HG02588 (cell line): ENCODE data around the gene ZNF831.

ENCODE experiments used
- ATAC-seq: cut with Tn5 transposase; IDR thresholded peaks from one replicate; pipeline ENCODE4 v1.9.1; 2021; ENCODE audit warnings: mild to moderate bottlenecking, moderate library complexity; ENCODE audit not compliant: unreplicated experiment

ZNF831 gene

DNA sequence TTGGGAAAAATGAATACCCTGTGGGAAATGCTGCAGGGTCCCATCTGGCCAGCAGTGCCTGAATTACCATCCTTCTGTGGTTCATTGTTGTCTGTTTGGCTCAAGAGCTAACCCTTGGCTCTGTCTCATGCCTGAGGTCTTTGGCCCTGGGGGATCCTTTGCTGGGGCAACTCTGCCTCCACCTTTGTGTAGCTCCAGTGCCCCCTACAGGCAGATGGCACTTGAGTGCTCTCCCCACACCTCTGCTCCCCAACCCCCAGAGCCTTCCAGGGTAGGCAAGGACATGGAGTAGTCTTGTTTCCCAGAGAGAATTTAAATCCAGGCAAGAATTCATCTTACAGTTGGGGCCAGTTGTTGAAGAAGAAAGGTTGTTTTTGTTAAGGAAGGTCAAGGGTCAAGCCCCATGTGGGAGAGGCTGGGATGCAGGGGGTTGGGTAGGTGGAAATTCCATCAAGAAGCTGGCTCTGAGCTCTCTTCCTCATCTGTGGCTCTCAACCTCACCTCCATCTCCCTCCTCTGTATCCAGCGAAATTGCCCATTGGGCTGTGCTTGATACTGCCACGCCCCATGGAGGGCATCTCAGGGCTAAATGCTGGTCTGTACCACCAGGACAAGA lies 44.2 kb downstream of the ZNF831 start:
- no peak for ATAC-seq

DNA sequence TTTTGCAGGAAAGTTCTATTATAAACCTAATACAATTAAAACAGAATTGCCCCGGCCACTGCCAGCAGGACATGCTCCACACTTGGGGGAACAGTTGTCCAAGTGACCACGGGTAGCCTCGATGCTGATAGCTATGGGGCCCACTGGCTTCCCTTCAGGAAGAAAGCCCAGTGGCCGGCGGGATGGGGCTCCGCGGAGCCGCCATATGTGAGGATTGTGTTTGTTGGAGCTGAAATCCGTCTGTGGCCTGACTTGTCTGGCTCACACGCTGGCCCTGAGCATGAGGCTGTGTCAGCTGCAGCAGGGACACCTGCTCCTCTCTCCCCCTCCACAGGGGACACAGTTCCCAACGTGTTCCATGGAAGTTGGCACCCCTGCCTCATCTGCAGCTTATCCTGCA lies 46.6 kb downstream of the ZNF831 start:
- ATAC-seq = no peak

DNA sequence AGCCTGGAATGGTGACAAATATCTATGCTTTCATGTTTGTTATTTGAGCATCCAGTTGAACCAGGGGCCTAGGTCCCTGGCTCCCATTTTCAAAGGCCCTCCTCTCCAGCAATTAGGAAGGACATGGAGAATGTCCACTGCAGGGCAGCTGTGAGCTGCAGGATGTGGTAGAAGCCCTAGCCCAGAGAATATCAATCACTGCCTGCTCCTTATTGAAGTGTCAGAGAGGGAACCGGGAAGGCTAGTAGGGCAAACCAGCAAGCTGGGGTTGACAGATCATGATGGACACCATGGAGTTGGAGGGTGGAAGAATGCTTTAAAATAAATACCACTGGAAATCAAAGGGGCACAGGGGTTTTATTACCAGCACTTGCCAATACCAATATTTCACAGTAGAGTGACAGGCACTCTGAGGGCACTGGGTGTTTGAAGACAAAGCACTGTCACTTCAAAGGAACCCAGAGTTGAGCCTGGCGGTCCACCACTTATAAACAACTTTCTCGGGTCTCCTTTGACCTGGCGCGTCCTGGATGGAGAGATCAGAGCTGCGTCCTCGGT lies 47.7 kb downstream of the ZNF831 start:
- no peak for ATAC-seq

DNA sequence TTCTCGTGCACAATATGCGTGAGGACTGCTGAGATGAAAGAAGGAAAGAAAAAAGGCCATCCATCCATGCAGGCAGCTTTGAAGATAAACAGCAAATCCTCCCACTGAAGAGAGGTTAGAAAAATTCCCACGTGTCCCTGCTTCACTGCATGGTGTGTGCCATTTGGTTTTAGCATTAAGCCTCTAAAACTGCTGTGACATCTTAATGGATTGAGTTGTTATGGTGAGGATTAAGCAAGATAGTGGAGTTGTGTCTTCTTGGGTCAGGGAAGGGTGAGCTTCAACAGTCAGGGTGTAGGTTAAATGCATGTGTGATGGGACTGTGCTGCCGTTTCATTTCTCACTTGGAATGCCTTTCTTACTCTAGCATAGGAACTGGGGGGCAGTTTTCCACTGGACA lies 50.5 kb downstream of the ZNF831 start:
- no peak for ATAC-seq

DNA sequence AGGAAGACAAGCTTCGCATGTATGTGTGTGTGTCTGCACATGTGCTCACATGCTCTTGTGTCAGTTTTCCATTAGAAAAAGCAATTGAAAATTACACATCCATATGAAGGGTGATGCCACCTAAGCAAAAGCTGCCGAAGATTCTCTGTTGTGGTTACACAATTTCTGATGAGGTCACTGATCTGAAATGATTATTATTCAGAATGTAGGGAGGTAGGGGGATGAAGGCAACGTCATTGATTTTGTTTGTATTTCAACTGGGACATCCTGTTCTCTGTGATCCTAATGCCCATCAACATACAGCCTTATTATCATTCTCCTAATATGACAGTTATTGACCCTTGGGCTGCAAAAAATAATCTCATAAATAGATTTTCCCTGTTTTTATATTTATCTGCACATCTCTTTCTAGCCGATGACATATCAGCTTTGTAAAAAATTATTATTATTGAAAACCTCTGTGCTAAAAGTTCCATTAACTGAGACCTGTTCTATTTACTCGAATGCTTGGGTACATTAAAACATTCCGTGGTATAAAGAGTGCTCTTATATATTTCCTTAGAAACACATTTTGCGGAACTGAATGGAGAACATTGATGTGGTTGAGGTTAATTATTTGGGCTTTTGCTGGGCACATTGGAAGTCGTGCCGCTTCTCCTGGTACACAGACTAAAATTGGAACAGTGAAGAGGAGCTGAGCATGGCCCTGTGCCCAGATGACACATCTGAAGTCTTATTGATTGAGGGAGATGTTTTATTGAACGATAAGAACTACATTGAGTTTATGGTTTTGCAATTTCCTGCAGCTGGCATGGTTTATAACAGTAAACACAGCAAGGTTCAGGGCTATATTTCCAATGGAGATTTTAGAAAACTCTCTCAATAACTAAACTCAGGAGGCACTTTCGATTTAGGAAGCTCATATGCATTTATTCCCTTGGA lies 51.3 kb downstream of the ZNF831 start:
- no peak for ATAC-seq

DNA sequence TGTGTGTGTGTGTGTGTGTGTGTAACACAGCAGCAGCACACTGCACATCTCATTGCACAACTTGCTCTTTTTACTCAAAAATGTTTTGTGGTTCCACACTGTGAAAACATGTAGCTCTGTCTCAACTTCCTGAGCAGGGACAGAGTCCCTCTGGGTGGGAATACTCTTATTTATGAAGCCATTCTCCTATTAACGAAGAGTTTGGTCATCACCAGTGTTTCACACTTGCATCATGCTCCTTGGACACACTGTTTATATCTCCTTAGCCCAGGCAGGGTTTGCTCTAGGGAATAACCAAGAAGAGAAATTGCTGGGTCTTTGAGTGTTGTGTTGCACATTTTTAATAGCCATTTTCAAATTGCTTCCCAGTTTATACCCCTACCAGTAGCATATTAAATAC lies 53.6 kb downstream of the ZNF831 start:
- ATAC-seq = no peak

DNA sequence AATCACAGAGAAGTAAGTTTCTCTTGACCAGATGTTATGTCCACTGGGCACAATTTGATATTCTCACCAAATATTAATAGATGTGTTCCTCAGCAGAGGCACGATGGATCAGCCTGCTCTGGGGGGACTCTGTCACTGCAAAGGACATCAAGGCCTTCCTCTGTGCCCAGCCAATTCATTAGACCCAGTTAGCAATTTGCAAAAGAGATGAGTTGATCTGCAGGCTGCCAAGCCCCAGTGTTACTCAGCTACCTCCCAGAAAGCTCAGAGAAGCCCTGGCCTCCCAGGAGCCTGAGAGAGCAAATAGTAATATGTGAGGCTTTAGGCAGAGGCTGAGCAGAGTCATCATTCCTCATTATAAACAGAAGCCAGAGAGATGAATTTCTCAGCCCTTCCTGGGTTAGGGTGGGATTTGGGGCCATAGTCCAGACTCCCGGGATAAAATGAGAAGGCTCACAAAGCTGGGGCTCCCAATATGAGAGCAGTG lies 54.2 kb downstream of the ZNF831 start:
- ATAC-seq = no peak

DNA sequence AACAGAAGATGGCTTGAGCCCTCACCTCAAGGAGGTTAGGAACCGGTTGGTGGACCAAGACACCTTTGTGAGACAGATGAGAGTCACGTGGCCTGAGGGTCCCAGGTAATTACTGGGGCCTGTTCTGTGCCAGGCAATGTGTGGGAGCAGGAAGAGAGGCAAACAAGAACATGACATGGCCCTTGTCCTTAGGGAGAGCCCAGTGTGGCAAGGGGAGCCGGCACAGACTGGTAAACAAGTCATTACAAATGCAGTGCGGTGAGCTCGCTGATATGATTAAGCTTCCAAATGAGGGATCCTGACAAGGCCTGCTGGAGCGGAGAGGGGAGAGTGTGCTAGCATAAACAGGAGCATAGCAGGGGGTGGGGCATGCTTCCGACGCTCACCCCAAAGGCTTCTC lies 55.6 kb downstream of the ZNF831 start:
- ATAC-seq = no peak

DNA sequence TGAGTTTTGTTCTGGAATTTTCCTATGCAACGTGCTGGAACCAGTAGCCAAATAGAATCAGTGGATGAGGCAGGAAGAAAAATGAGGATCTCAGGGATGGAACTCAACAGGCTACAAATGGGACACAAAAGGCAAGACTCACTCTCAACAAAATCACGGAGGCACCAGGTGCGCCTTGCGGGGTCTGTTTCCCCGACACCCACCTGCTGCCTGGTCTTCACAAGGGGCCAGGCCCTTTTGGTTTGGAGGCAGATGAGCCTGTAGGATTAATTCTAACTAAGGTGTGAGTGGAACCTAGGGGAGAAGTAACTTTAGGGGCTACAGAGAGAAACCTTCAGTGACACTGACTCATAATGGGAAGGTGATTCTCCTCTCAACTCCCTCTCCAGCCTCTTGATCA lies 56.5 kb downstream of the ZNF831 start:
- ATAC-seq = no peak

DNA sequence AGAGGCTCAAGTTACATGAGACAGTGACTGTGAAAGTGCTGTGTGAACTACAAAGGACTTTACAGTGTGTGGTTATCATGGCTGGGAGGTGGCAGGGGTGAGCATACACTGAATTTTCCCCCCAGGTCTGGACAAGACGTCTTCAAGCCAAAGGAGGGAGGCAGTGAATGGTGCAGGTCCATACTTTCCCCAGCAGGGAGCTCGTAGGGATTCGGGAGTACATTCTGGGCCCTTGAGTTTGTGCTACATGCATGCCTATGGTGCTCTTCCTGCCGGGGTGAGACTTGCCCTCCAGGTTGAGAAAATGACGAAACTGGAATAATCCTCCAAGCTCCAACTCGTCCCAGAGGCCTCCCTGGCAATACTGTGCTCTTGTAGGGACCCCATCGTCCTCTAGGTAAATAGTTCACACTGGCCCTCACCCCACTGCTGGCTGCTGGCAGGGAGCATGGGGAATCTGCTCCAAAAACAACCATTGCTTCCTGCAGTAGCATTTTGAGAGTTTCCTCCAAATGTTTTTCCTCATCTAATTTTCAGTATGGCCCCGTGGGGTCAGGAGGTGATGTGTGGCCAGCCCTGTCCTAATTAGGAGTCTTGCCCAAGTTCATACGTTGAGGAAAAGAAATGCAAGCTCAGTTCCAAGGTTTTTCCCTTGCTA lies 57.6 kb downstream of the ZNF831 start:
- no peak for ATAC-seq

DNA sequence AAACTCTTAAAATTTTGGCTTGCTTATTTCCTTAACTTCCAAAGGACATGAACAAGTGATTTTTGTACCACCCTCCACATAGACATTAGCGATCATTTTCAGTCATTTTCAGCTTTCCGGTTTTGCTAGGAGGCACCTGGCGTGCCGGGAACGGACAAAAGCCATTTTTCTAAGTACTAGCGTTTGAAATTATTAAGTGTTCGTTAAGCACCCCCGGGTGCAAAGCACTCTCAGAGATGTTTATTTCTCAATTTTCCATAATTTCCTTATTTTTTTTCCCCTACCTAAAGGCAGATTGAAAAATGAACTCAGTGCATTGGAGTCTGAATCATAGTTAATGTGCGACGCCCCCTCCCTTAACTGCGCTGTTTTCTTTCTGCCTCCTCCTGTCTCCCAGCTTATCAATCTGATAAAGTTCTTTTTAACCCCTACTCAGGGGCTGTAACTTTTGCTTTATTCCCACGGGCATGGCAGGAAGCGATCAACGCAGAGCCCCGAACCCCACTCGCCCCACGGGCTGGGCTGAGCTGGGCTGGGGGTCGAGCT lies 58.2 kb downstream of the ZNF831 start:
- ATAC-seq = no peak

DNA sequence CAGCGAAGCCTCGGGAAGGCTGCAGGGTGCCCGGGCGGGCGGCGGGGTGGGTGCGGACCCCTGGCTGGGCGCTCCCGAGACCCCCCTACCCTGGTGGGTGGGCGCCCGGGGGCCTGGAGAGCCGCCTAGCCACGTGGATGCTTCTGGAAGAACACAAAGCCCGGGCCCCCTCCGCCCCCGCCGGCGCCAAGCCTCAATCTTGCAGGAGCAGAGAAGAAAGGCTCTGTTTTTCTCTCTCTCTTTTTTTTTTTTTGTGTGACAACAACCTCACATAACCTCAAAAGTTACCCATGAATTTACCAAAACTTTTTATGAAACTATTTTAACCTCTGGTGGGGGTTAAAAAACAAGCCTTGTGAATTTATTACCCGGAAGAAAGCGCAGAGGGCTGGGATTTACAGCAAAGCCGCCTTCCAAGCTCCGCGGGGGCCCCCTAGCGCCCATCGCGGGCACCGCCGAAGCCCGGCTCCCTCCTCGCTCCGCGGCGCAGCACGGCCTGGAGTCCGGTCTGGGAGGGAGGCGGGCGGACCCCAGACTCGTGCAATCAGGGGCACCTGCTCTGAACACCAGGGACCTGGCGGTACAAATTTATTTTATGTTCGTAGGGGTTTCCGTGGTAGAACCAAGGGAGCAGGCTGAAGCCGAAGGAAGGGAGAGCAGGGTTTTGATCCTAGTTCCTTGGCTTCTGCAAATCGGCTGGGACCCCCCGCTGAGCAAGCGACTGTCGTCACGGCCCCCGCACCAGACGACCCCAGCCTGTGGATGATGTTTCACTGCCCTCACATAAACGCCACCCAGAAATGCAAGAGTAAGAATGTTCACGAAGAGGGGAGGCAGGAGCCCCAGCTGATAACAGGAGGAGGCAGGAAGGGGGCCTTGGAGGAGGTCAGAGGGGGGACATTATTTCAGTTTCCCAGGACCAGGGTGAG lies 58.9 kb downstream of the ZNF831 start:
- ATAC-seq = no peak

DNA sequence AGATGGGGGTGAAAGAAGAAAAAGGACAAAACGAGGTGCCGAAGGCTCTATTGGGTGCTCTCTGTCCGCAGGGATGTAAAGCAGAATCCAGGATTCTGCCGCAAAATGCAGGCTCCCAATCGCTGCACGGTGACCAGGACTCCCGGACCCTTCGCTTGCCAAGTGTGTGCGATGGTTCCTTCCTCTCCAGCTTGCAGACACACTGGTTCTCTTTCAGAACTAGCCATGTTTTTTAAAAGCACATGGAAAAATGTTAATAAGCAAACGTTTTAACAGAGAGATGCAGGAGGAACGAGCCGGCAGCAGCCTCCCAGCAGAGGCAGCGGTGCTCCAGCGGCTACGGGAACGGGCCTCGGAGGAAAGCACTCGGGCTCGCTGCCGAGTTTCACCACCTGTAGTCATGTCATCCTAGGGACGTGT lies 59.6 kb downstream of the ZNF831 start:
- ATAC-seq = no peak

DNA sequence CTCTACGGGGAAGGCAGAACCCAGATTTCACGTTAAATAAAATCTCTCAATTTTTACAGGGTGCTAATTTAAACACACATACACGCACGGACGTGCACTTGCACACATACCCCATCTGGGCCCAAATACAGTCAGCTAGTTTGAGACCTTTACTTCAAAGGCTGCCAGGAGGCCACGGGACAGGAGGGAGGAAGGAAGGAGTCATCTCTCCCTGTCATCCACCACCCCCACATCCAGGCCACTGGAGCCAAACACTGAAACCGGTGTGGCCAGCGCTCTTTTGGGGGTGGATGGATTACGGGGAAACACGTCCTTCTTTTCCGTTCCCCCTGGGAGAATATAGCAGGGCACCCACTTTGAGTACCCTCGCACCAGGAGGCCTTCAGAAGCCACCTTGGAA lies 60.1 kb downstream of the ZNF831 start:
- no peak for ATAC-seq

DNA sequence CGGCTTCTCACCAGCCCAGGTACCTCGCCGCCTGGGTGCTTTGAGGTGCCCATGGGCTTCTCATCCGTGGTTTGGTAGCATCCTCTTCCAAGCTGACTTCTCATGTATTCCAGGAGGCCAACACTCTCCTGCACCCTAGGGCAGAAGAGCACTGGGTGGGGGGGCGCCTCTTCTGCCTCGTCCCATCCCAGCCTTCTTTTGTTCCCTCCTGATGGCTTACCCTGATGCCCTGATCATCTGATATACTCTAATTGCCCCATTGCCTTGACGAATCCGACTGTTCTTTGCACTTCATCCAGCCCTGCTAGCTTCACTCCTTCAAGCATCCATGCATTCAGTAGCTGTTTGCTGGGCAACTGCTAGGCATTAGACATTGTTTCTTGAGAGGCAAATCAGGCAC lies 60.6 kb downstream of the ZNF831 start:
- no peak for ATAC-seq

DNA sequence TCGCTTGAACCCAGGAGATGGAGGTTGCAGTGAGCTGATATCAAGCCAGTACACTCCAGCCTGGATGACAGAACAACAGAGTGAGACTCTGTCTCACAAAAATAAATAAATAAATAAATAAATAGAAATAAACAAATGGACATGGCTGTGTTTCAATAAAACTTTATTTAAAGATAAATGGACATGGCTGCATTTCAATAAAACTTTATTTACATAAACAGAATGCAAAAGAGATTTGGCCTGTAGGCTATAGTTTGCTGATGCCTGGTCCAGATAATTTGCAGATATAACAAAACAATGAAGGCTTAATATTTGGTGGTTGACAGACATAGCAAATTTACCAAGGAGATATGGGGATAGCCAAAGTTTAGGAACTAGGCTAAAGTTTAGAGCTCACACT lies 66.8 kb downstream of the ZNF831 start:
- ATAC-seq = no peak

DNA sequence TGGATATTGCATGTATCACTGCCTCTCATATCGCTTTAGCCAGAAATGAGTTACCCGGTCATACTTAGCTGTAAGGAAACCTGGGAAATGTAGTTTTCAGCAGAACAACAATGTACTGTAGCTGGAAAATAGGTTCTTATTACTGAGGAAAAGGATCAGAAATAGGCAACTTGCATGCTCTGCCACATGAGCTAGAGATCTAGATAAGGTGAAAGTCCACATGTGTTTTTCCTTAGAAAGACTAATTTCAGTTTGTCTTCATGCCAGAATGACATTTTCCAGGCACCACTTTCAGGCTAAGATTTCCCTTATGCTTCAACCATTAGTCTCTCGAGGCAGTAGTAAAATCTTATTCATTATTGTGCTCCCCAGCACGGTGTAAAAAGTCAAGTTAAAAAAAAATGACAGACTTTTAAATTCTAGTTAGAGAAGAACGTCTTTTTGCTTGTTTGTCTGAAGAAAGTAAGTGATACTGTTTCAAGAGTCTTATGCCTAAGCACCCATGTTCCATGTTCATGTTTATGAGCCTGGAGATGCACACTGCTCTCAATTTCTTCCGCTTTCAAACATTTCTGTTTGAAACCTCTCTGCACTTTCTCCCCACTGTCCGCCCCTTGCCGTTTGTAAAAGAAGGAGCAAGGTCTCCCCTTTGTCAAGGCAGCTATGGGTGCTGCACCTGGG lies 67.6 kb downstream of the ZNF831 start:
- no peak for ATAC-seq

DNA sequence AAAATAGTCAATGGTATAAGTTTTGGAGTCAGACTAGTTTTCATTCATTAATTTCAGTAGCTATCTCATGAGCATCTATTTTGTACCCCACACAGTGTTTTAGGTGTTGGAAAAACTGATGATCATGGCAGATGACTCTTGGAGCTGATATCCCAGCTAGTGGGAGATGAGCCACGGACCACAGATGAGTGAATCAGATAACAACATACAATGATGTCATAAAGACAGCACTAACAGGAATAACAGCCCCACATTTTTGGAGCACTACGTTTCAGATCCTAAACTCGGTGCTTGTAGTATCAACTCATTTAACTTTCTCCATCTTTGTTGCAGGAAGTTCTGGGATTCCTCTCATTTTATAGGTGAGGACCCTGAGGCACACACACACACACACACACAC lies 69.0 kb downstream of the ZNF831 start:
- no peak for ATAC-seq

DNA sequence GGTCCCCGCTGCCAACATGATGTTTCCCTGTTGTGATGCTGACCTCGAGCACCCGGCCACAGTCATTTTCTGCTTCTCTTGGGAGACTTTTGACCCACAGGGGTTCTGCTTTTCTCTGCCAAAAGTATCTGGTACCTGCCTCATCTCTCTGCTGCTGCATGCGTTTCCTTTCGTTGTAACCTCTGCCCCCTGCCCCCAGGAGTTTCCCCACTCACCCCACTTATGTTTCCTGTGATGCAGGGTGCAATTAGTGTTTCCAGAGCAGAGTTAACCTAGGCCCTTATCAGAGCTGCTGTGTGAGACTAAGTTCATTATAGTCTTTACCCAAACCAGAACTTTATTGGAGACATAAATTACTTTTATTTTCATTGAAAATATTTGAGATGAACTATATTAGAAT lies 71.6 kb downstream of the ZNF831 start:
- no peak for ATAC-seq

DNA sequence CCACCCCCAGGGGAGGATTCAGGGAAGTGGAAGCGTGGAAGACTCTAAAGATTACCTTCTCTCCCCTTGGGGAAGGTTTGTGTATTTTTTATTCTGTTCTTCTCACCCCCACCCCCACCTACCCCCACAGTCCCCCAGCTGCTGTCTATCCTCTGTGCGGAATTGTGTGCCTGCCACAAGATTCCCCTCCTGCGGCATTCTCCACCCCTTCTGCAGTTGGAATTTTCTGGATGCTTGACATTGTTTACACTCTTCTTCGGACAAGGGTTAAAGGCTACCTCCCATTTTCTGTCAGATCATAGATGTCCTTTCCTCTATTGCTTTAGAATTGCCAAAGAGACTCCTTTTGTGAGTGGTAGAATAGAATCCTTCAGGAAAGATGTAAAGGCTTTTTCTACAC lies 76.4 kb downstream of the ZNF831 start:
- no peak for ATAC-seq
